GM12878 (cell line): ENCODE results near the gene AP3B1. TPM values are rescaled to one million over a fixed set of nuclear protein-coding genes. Genes with fewer than 3 reads are reported as not detected.

Experiments used
- ATAC-seq: fragments of 200-7000 bp; cut with Tn5 transposase; 3 replicates; pipeline ENCODE4 v1.9.1; 2020; ENCODE audit warnings: mild to moderate bottlenecking, moderate library complexity
- BruUV-seq: library from RNA; stranded (reverse); fragments of 400-500 nt; replicated peaks from 2 replicates; lab custom pipeline; 2021; lab: Mats Ljungman, UMichigan
- CTCF ChIA-PET: fragments of 300-600 bp; sonication (Branson Sonifier 250); formaldehyde crosslinking; extraction: SDS; loops from one replicate; lab custom pipeline; 2021; ENCODE audit warnings: inconsistent platforms; lab: Yijun Ruan, JAX
- POLR2A ChIA-PET: fragments of 350-600 bp; formaldehyde crosslinking; extraction: SDS; loops from one replicate; lab custom pipeline; 2021; ENCODE audit warnings: inconsistent platforms; lab: Charles Lee
- RAD21 ChIA-PET: fragments of 300-600 bp; sonication (Branson Sonifier 250); formaldehyde crosslinking; loops from one replicate; lab custom pipeline; 2023; ENCODE audit warnings: antibody characterized with exemption; ENCODE audit not compliant: unreplicated experiment; lab: Charles Lee
- SMC1A ChIA-PET: fragments of 300-600 bp; sonication (Branson Sonifier 250); formaldehyde crosslinking; loops from one replicate; lab custom pipeline; 2023; ENCODE audit not compliant: unreplicated experiment, uncharacterized antibody; lab: Charles Lee
- DNase-seq: peaks from one replicate; pipeline ENCODE4 v3.0.0-alpha.2; 2011; ENCODE audit warnings: low read depth, low spot score
- FAIRE-seq: peaks from 3 replicates; lab custom pipeline; 2011; peaks lifted over from hg19 to GRCh38; lab: Jason Lieb, UNC
- H2AFZ ChIP-seq: 2 replicates; pipeline ENCODE4 v1.6.0; 2011; ENCODE audit warnings: low read depth, low read length, control low read depth; ENCODE audit not compliant: control insufficient read depth
- H3K27ac ChIP-seq: 2 replicates; pipeline ENCODE4 v1.5.1; 2011; ENCODE audit warnings: control low read depth; ENCODE audit not compliant: control insufficient read depth, insufficient read depth
- H3K27me3 ChIP-seq, 2 experiments: replicated peaks in 1 of 2; 2 replicates each; pipeline versions ENCODE4 v1.6.0 to v1.6.1; 2011; ENCODE audit warnings: low read length in 1 of 2; ENCODE audit not compliant: control insufficient read depth in 2 of 2, insufficient read depth in 2 of 2
- H3K36me3 ChIP-seq, 2 experiments: 2 replicates each; pipeline ENCODE4 v1.5.1; 2011; ENCODE audit warnings: low read length in 1 of 2; ENCODE audit not compliant: control insufficient read depth in 2 of 2, insufficient read depth in 2 of 2
- H3K4me1 ChIP-seq: 2 replicates; pipeline ENCODE4 v1.6.1; 2011; ENCODE audit warnings: mild to moderate bottlenecking, low read length, moderate library complexity, mixed read lengths; ENCODE audit not compliant: control insufficient read depth, insufficient read depth
- H3K4me2 ChIP-seq: 2 replicates; pipeline ENCODE4 v1.6.0; 2011; ENCODE audit warnings: control low read depth; ENCODE audit not compliant: control insufficient read depth, insufficient read depth
- H3K4me3 ChIP-seq: fragments of 200-600 bp; sonication (generic); 2 replicates; pipeline ENCODE4 v1.5.1; 2016
- H3K79me2 ChIP-seq: 2 replicates; pipeline ENCODE4 v1.6.0; 2011; ENCODE audit warnings: low read length; ENCODE audit not compliant: control insufficient read depth, insufficient read depth
- H3K9ac ChIP-seq: 2 replicates; pipeline ENCODE4 v1.8.0; 2011; ENCODE audit warnings: low read length, control low read depth, mixed read lengths; ENCODE audit not compliant: control insufficient read depth, insufficient read depth
- H3K9me3 ChIP-seq: replicated peaks from 3 replicates; pipeline ENCODE4 v1.5.1; 2011; ENCODE audit warnings: mild to moderate bottlenecking, low read length; ENCODE audit not compliant: control insufficient read depth, insufficient read depth
- H4K20me1 ChIP-seq: 2 replicates; pipeline ENCODE4 v1.6.0; 2011; ENCODE audit not compliant: control insufficient read depth, insufficient read depth
- CHD1 ChIP-seq: IDR thresholded peaks from 2 replicates; pipeline ENCODE4 v1.6.1; 2012; ENCODE audit warnings: low read depth, low read length, improper control_type of control experiment
- FOS ChIP-seq: IDR thresholded peaks from 3 replicates; pipeline ENCODE4 v1.6.1; 2011; ENCODE audit warnings: borderline replicate concordance; ENCODE audit not compliant: insufficient read length; ENCODE audit errors: extremely low read depth
- GATAD2B ChIP-seq: fragments of 450-650 bp; conservative IDR thresholded peaks from 2 replicates; pipeline ENCODE4 v1.6.1; 2017; ENCODE audit warnings: low read depth, mild to moderate bottlenecking, moderate library complexity
- IRF3 ChIP-seq: fragments of 450-650 bp; IDR thresholded peaks from 2 replicates; pipeline ENCODE4 v1.6.1; 2014; ENCODE audit warnings: mild to moderate bottlenecking
- LARP7 ChIP-seq: fragments of 450-650 bp; IDR thresholded peaks from 2 replicates; pipeline ENCODE4 v1.6.1; 2017; ENCODE audit warnings: mild to moderate bottlenecking
- RUNX3 ChIP-seq: IDR thresholded peaks from 2 replicates; pipeline ENCODE4 v1.6.1; 2012; ENCODE audit warnings: low read length, inconsistent platforms
- SMARCA5 ChIP-seq: fragments of 450-650 bp; IDR thresholded peaks from 2 replicates; pipeline ENCODE4 v1.6.1; 2017; ENCODE audit warnings: mild to moderate bottlenecking
- SREBF2 ChIP-seq: IDR thresholded peaks from 2 replicates; pipeline ENCODE4 v1.6.1; 2012; ENCODE audit warnings: mild to moderate bottlenecking, low read length
- STAT3 ChIP-seq: IDR thresholded peaks from 2 replicates; pipeline ENCODE4 v1.6.1; 2011; ENCODE audit warnings: low read depth, low read length, improper control_type of control experiment
- ZNF24 ChIP-seq: fragments of 450-650 bp; IDR thresholded peaks from 2 replicates; pipeline ENCODE4 v1.6.1; 2017; ENCODE audit warnings: antibody characterized with exemption, mild to moderate bottlenecking
- ZNF384 ChIP-seq: IDR thresholded peaks from 2 replicates; pipeline ENCODE4 v1.6.1; 2012; ENCODE audit warnings: low read depth, mild to moderate bottlenecking, low read length, improper control_type of control experiment, borderline replicate concordance
- WGBS: methylation state at CpG from one replicate; pipeline ENCODE4 v1.1.6; 2016; ENCODE audit warnings: low lambda C conversion rate; ENCODE audit not compliant: insufficient replicate concordance, insufficient coverage; ENCODE audit errors: missing lambda C conversion rate; 5-methylcytosine and 5-hydroxymethylcytosine counted together
- in situ Hi-C: fragments of 300-500 bp; cut with MboI; formaldehyde crosslinking; loops from 9 replicates; pipeline ENCODE4 v1.14.3; 2018; ENCODE audit warnings: mixed read lengths
- intact Hi-C: fragments of 100-400 bp; cut with micrococcal nuclease; formaldehyde crosslinking; loops from one replicate; pipeline ENCODE4 v1.14.2; 2022; ENCODE audit not compliant: unreplicated experiment
- polyA plus RNA-seq, 11 experiments: library from polyadenylated mRNA; depleted of rRNA in 4 of 11; unstranded in 6 of 11; stranded (reverse) in 5 of 11; fragments of >200 nt; fragmentation: Nextera tagmentation in 4 of 11; fragmentation: Illumina TruSeq in 1 of 11; extraction: Ambion mirVana in 4 of 11; extraction: Trizol in 1 of 11; gene quantifications; 1 replicate in 1 of 11; 2 replicates in 10 of 11; pipeline versions ENCODE4 v1.2.1 to v1.2.3, GENCODE V29; 2011 to 2016; ENCODE audit warnings: inconsistent platforms in 2 of 11, missing spikeins in 2 of 11, low read depth in 1 of 11
- total RNA-seq, 4 experiments: library from RNA; depleted of rRNA in 3 of 4; stranded (reverse); fragments of >200 nt in 3 of 4; fragmentation: Illumina TruSeq in 1 of 4; extraction: Trizol in 1 of 4; gene quantifications; 2 replicates each; pipeline versions ENCODE4 v1.2.1 to v1.2.3, GENCODE V29; 2013 to 2021
- TF ChIP-seq, protein P1 (sequence below): IDR thresholded peaks from 2 replicates; pipeline ENCODE4 v1.6.1; 2012; ENCODE audit warnings: low read depth, low read length, improper control_type of control experiment
- TF ChIP-seq, protein P2 (sequence below): IDR thresholded peaks from 2 replicates; pipeline ENCODE4 v1.6.1; 2012; ENCODE audit warnings: low read depth, low read length, improper control_type of control experiment

The AP3B1 gene
- total and polyA plus RNA-seq, 10 of the 15 experiments (the other 5 are each of a cell fraction or from before 2014, with no cell fraction given) = 30.9 to 70.8 (median 46.0) TPM

- ChIA-PET POLR2A (no interaction called here), RAD21 (interaction anchor here (1.0 kb wide), 1 partner anchor 23 kb away, joined by 3 read pairs; no protein-coding TSS in a partner anchor), SMC1A (interaction anchor here (0.8 to 2.7 kb wide), 10 partner anchors 9 to 109 kb away, joined by 3 to 18 read pairs (median 4); no protein-coding TSS in a partner anchor), CTCF (interaction anchor here (0.8 kb wide), 1 partner anchor 330 kb away, joined by 4 read pairs; no protein-coding TSS in a partner anchor)
- no peaks in the 10 kb centered on the region for H3K27me3 ChIP-seq
- H2AFZ ChIP-seq = no peak overlapping the region
- FAIRE-seq (peak; percentile 18), DNase-seq (no peak), ATAC-seq (peak; percentile 66)
- 53% methylated on average over 2 of the region's 2 CpGs for WGBS
- H4K20me1 ChIP-seq = no peaks in the 10 kb centered on the region
- no peak overlapping the region for H3K4me3 ChIP-seq
- H3K27ac ChIP-seq = no peak overlapping the region
- in situ Hi-C loops = no loop called here
- H3K4me1 ChIP-seq = peaks cover 6% of the 10 kb centered on the region
- H3K9me3 ChIP-seq = peaks cover 2% of the 10 kb centered on the region; the same call in 1 of the 3 replicates
- peak; percentile 46 for TF ChIP-seq RUNX3
- no peak for TF ChIP-seq IRF3
- TF ChIP-seq ZNF24 = peak; percentile 49; the same call in 1 of the 2 replicates
- no peaks in the 10 kb centered on the region for H3K79me2 ChIP-seq
- H3K9ac ChIP-seq = no peak overlapping the region
- H3K4me2 ChIP-seq = no peak overlapping the region
- BruUV-seq = no TSS peak
- intact Hi-C loops = no loop called here
- no peaks in the 10 kb centered on the region for H3K36me3 ChIP-seq
These were observed 333.6 kb downstream of the AP3B1 start for GRCh38 chr5:77960863-77961396.

- H3K4me3 ChIP-seq = no peak overlapping the region
- no peaks in the 10 kb centered on the region for H4K20me1 ChIP-seq
- ATAC-seq (peak; percentile 66), FAIRE-seq (peak; percentile 27), DNase-seq (no peak)
- intact Hi-C loops (no loop called here), in situ Hi-C loops (no loop called here)
- no peaks in the 10 kb centered on the region for H3K36me3 ChIP-seq
- CTCF ChIA-PET = no interaction called here
- peaks cover 2% of the 10 kb centered on the region; the same call in 1 of the 3 replicates for H3K9me3 ChIP-seq
- H3K4me1 ChIP-seq = peaks cover 6% of the 10 kb centered on the region
- no peak overlapping the region for H3K9ac ChIP-seq
- peak overlapping the region; percentile 18 for H2AFZ ChIP-seq
- BruUV-seq = no TSS peak
- TF ChIP-seq LARP7 (no peak), STAT3 (no peak), ZNF384 (no peak), FOS (no peak), SREBF2 (no peak), CHD1 (no peak), SMARCA5 (no peak), GATAD2B (no peak)
- TF ChIP-seq, protein P1, sequence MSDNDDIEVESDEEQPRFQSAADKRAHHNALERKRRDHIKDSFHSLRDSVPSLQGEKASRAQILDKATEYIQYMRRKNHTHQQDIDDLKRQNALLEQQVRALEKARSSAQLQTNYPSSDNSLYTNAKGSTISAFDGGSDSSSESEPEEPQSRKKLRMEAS = no peak
- TF ChIP-seq, protein P2, sequence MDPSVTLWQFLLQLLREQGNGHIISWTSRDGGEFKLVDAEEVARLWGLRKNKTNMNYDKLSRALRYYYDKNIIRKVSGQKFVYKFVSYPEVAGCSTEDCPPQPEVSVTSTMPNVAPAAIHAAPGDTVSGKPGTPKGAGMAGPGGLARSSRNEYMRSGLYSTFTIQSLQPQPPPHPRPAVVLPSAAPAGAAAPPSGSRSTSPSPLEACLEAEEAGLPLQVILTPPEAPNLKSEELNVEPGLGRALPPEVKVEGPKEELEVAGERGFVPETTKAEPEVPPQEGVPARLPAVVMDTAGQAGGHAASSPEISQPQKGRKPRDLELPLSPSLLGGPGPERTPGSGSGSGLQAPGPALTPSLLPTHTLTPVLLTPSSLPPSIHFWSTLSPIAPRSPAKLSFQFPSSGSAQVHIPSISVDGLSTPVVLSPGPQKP = no peak
- POLR2A ChIA-PET = no interaction called here
- H3K27me3 ChIP-seq = no peaks in the 10 kb centered on the region
- WGBS = 25% methylated on average over 1 of the region's 1 CpG
- H3K4me2 ChIP-seq = peak overlapping the region; percentile 61
- RAD21 ChIA-PET = interaction anchor here (1.0 kb wide), 1 partner anchor 23 kb away, joined by 3 read pairs; no protein-coding TSS in a partner anchor
- SMC1A ChIA-PET = interaction anchor here (1.0 to 2.7 kb wide), 7 partner anchors 9 to 108 kb away, joined by 3 to 18 read pairs (median 4); no protein-coding TSS in a partner anchor
- no peaks in the 10 kb centered on the region for H3K79me2 ChIP-seq
- H3K27ac ChIP-seq = no peak overlapping the region
These were observed 334.2 kb downstream of the AP3B1 start for GRCh38 chr5:77960305-77960704.
